Central memory CD8-positive, alpha-beta T cell (primary cell): ENCODE results near the gene MYO5A.
"Not testable (repeated sequence)": the region's sequence is repeated elsewhere in the genome, so short reads cannot be mapped to it uniquely, and the experiment has no call there.

Experiments
- ATAC-seq: fragments of 150-1000 bp; cut with Tn5 transposase; replicated peaks from 2 replicates; pipeline ENCODE4 v1.10.0; 2022; ENCODE audit warnings: mild to moderate bottlenecking, moderate FRiP score, moderate number of reproducible peaks; ENCODE audit not compliant: poor library complexity, severe bottlenecking; ENCODE audit errors: extremely low read depth
- DNase-seq, 2 donors: peaks; one replicate each; pipeline ENCODE4 v3.0.0; 2021; ENCODE audit warnings: low spot score in 2 of 2
- H3K27ac Mint-ChIP-seq: one replicate; pipeline ENCODE4 v1.8.0; 2022; ENCODE audit warnings: low read depth, mild to moderate bottlenecking, moderate library complexity, mixed read lengths
- H3K27me3 Mint-ChIP-seq: one replicate; pipeline ENCODE4 v1.8.0; 2022; ENCODE audit warnings: mixed read lengths
- H3K36me3 Mint-ChIP-seq: one replicate; pipeline ENCODE4 v1.8.0; 2022; ENCODE audit warnings: mild to moderate bottlenecking, moderate library complexity, mixed read lengths; ENCODE audit not compliant: insufficient read depth
- H3K4me1 Mint-ChIP-seq: one replicate; pipeline ENCODE4 v1.8.0; 2022; ENCODE audit warnings: mixed read lengths
- H3K4me3 Mint-ChIP-seq: one replicate; pipeline ENCODE4 v1.8.0; 2022; ENCODE audit warnings: mild to moderate bottlenecking, moderate library complexity, mixed read lengths
- H3K9me3 Mint-ChIP-seq: one replicate; pipeline ENCODE4 v1.8.0; 2022; ENCODE audit warnings: mixed read lengths

The MYO5A gene

GRCh38 chr15:52417521-52417920, 111.2 kb downstream of the MYO5A start:
- H3K4me1 Mint-ChIP-seq = peaks cover 11% of the 10 kb centered on the region
- H3K27me3 Mint-ChIP-seq = no peaks in the 10 kb centered on the region
- DNase-seq (no peak), ATAC-seq (no peak)
- no peak overlapping the region for H3K27ac Mint-ChIP-seq
- no peaks in the 10 kb centered on the region for H3K9me3 Mint-ChIP-seq
- H3K36me3 Mint-ChIP-seq = peaks cover 10% of the 10 kb centered on the region
- no peak overlapping the region for H3K4me3 Mint-ChIP-seq

- not testable (repeated sequence) for H3K4me3 Mint-ChIP-seq, H3K27me3 Mint-ChIP-seq, DNase-seq, H3K27ac Mint-ChIP-seq, ATAC-seq, H3K9me3 Mint-ChIP-seq
- Mint-ChIP-seq H3K36me3 (peaks cover 11% of the 10 kb centered on the region), H3K4me1 (peaks cover 16% of the 10 kb centered on the region)
Observed at GRCh38 chr15:52416566-52416965, 112.1 kb downstream of the MYO5A start.

- ATAC-seq (no peak), DNase-seq (no peak)
- H3K4me3 Mint-ChIP-seq = no peak overlapping the region
Observed at GRCh38 chr15:52415628-52416027, 113.1 kb downstream of the MYO5A start.

GRCh38 chr15:52414936-52415335, 113.7 kb downstream of the MYO5A start:
- Mint-ChIP-seq H3K9me3 (no peaks in the 10 kb centered on the region), H3K27me3 (no peaks in the 10 kb centered on the region), H3K4me1 (peaks cover 11% of the 10 kb centered on the region), H3K4me3 (no peak overlapping the region), H3K36me3 (peaks cover 12% of the 10 kb centered on the region), H3K27ac (no peak overlapping the region)
- no peak for ATAC-seq
- no peak for DNase-seq

More at GRCh38 chr15:52415628-52416027, 113.1 kb downstream of the MYO5A start:
- peaks cover 11% of the 10 kb centered on the region for H3K36me3 Mint-ChIP-seq
- peak overlapping the region; percentile 5 for H3K27ac Mint-ChIP-seq
- no peaks in the 10 kb centered on the region for H3K9me3 Mint-ChIP-seq
- no peaks in the 10 kb centered on the region for H3K27me3 Mint-ChIP-seq
- peaks cover 16% of the 10 kb centered on the region for H3K4me1 Mint-ChIP-seq

GRCh38 chr15:52408823-52409222, 119.9 kb downstream of the MYO5A start:
- Mint-ChIP-seq H3K27ac (peak overlapping the region; percentile 9), H3K4me3 (no peak overlapping the region), H3K4me1 (peaks cover 5% of the 10 kb centered on the region), H3K36me3 (peaks cover 22% of the 10 kb centered on the region), H3K27me3 (no peaks in the 10 kb centered on the region), H3K9me3 (no peaks in the 10 kb centered on the region)
- ATAC-seq (no peak), DNase-seq (no peak)

GRCh38 chr15:52407374-52407773, 121.3 kb downstream of the MYO5A start:
- Mint-ChIP-seq H3K27me3 (no peaks in the 10 kb centered on the region), H3K9me3 (no peaks in the 10 kb centered on the region), H3K4me1 (peaks cover 5% of the 10 kb centered on the region), H3K36me3 (peaks cover 22% of the 10 kb centered on the region), H3K4me3 (no peak overlapping the region), H3K27ac (peak overlapping the region; percentile 25)
- DNase-seq (no peak), ATAC-seq (no peak)

- H3K4me3 Mint-ChIP-seq = no peak overlapping the region
- no peak for ATAC-seq
- no peaks in the 10 kb centered on the region for H3K9me3 Mint-ChIP-seq
- no peak overlapping the region for H3K27ac Mint-ChIP-seq
- H3K27me3 Mint-ChIP-seq = no peaks in the 10 kb centered on the region
- H3K36me3 Mint-ChIP-seq = peaks cover 23% of the 10 kb centered on the region
- H3K4me1 Mint-ChIP-seq = no peaks in the 10 kb centered on the region
- no peak for DNase-seq
Observed at GRCh38 chr15:52406601-52407000, 122.1 kb downstream of the MYO5A start.

GRCh38 chr15:52405856-52406255, 122.8 kb downstream of the MYO5A start:
- ATAC-seq (no peak), DNase-seq (no peak)
- no peak overlapping the region for H3K4me3 Mint-ChIP-seq
- no peak overlapping the region for H3K27ac Mint-ChIP-seq
- H3K27me3 Mint-ChIP-seq = no peaks in the 10 kb centered on the region
- H3K9me3 Mint-ChIP-seq = no peaks in the 10 kb centered on the region
- H3K4me1 Mint-ChIP-seq = no peaks in the 10 kb centered on the region
- H3K36me3 Mint-ChIP-seq = peaks cover 25% of the 10 kb centered on the region

GRCh38 chr15:52397118-52397517, 131.6 kb downstream of the MYO5A start:
- Mint-ChIP-seq H3K36me3 (peaks cover 20% of the 10 kb centered on the region), H3K27me3 (no peaks in the 10 kb centered on the region), H3K27ac (no peak overlapping the region), H3K4me1 (no peaks in the 10 kb centered on the region), H3K4me3 (no peak overlapping the region), H3K9me3 (no peaks in the 10 kb centered on the region)
- ATAC-seq (no peak), DNase-seq (no peak)

GRCh38 chr15:52394118-52394517, 134.6 kb downstream of the MYO5A start:
- Mint-ChIP-seq H3K27me3 (no peaks in the 10 kb centered on the region), H3K27ac (no peak overlapping the region), H3K36me3 (peaks cover 18% of the 10 kb centered on the region)

GRCh38 chr15:52392008-52392687, 136.5 kb downstream of the MYO5A start:
- no peak for DNase-seq
- Mint-ChIP-seq H3K36me3 (peaks cover 31% of the 10 kb centered on the region), H3K27ac (no peak overlapping the region), H3K27me3 (no peaks in the 10 kb centered on the region), H3K4me3 (no peak overlapping the region), H3K9me3 (no peaks in the 10 kb centered on the region), H3K4me1 (no peaks in the 10 kb centered on the region)
- ATAC-seq = no peak

More at GRCh38 chr15:52394118-52394517, 134.6 kb downstream of the MYO5A start:
- ATAC-seq (no peak), DNase-seq (no peak)
- H3K9me3 Mint-ChIP-seq = no peaks in the 10 kb centered on the region
- no peak overlapping the region for H3K4me3 Mint-ChIP-seq
- no peaks in the 10 kb centered on the region for H3K4me1 Mint-ChIP-seq

- DNase-seq = no peak
- Mint-ChIP-seq H3K9me3 (no peaks in the 10 kb centered on the region), H3K4me3 (no peak overlapping the region), H3K36me3 (peaks cover 34% of the 10 kb centered on the region), H3K4me1 (no peaks in the 10 kb centered on the region), H3K27me3 (no peaks in the 10 kb centered on the region), H3K27ac (no peak overlapping the region)
- ATAC-seq = no peak
Observed at GRCh38 chr15:52391069-52391468, 137.6 kb downstream of the MYO5A start.

GRCh38 chr15:52385670-52386069, 143.0 kb downstream of the MYO5A start:
- H3K9me3 Mint-ChIP-seq = no peaks in the 10 kb centered on the region
- H3K27ac Mint-ChIP-seq = no peak overlapping the region
- no peak overlapping the region for H3K4me3 Mint-ChIP-seq
- H3K27me3 Mint-ChIP-seq = no peaks in the 10 kb centered on the region
- ATAC-seq (no peak), DNase-seq (no peak)
- peaks cover 38% of the 10 kb centered on the region for H3K36me3 Mint-ChIP-seq
- H3K4me1 Mint-ChIP-seq = no peaks in the 10 kb centered on the region
